ENCODE data around the gene STPG1. TPM values are rescaled to one million over a fixed set of nuclear protein-coding genes. Genes with fewer than 3 reads are reported as not detected.

Gene STPG1
- total and polyA plus RNA-seq, 9 of the 15 experiments (the other 6 are each of a cell fraction or from before 2014, with no cell fraction given) = 5.0 to 11.9 (median 8.3) TPM

- TF ChIP-seq ESRRA (IDR thresholded peaks at IDR 0.05; ENCODE audit: borderline replicate concordance, low read depth) (no peak), SMAD1 (IDR thresholded peaks at IDR 0.05; ENCODE audit: low read depth, low read length, partially characterized antibody) (no peak), ZNF175 (CRISPR knock-in tag; IDR thresholded peaks at IDR 0.05; ENCODE audit: low read depth) (peak; percentile 39; the same call in 1 of the 2 replicates), TOE1 (IDR thresholded peaks at IDR 0.05; ENCODE audit: borderline replicate concordance) (peak; percentile 68; the same call in 1 of the 2 replicates), TOE1 (CRISPR knock-in tag; IDR thresholded peaks at IDR 0.05; ENCODE audit: borderline replicate concordance, low read depth) (no peak), ARID3B (CRISPR knock-in tag; IDR thresholded peaks at IDR 0.05; ENCODE audit: borderline replicate concordance) (no peak), MAZ (CRISPR knock-in tag; conservative IDR thresholded peaks at IDR 0.05 in 1 of 2, IDR thresholded peaks at IDR 0.05 in 1 of 2) (peak in 1 of 2 experiments; percentile 42; a peak in 1 of 4 replicates), MEF2D (tag; conservative IDR thresholded peaks at IDR 0.05; ENCODE audit: low read depth) (no peak), PPARD (CRISPR knock-in tag; IDR thresholded peaks at IDR 0.05) (no peak), MYC (IDR thresholded peaks at IDR 0.05; ENCODE audit: low read depth, low read length) (no peak), MYC (CRISPR knock-in tag; IDR thresholded peaks at IDR 0.05; ENCODE audit: borderline replicate concordance, low read depth) (0 out of 2 replicates have a peak, but pooled peaks have one; percentile 49), ZKSCAN3 (CRISPR knock-in tag; IDR thresholded peaks at IDR 0.05) (no peak), CBFA2T3 (IDR thresholded peaks at IDR 0.05) (no peak), ZBTB33 (CRISPR knock-in tag; IDR thresholded peaks at IDR 0.05) (no peak), ZNF282 (CRISPR knock-in tag; IDR thresholded peaks at IDR 0.05) (no peak), ZNF830 (CRISPR knock-in tag; IDR thresholded peaks at IDR 0.05) (no peak)
- TF ChIP-seq, protein P1, sequence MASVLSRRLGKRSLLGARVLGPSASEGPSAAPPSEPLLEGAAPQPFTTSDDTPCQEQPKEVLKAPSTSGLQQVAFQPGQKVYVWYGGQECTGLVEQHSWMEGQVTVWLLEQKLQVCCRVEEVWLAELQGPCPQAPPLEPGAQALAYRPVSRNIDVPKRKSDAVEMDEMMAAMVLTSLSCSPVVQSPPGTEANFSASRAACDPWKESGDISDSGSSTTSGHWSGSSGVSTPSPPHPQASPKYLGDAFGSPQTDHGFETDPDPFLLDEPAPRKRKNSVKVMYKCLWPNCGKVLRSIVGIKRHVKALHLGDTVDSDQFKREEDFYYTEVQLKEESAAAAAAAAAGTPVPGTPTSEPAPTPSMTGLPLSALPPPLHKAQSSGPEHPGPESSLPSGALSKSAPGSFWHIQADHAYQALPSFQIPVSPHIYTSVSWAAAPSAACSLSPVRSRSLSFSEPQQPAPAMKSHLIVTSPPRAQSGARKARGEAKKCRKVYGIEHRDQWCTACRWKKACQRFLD (CRISPR knock-in tag; IDR thresholded peaks at IDR 0.05) = 0 out of 2 replicates have a peak, but pooled peaks have one; percentile 38
- TF ChIP-seq, protein P2, sequence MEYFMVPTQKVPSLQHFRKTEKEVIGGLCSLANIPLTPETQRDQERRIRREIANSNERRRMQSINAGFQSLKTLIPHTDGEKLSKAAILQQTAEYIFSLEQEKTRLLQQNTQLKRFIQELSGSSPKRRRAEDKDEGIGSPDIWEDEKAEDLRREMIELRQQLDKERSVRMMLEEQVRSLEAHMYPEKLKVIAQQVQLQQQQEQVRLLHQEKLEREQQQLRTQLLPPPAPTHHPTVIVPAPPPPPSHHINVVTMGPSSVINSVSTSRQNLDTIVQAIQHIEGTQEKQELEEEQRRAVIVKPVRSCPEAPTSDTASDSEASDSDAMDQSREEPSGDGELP (CRISPR knock-in tag; IDR thresholded peaks at IDR 0.05; ENCODE audit: borderline replicate concordance) = no peak
- TF ChIP-seq, protein P3, sequence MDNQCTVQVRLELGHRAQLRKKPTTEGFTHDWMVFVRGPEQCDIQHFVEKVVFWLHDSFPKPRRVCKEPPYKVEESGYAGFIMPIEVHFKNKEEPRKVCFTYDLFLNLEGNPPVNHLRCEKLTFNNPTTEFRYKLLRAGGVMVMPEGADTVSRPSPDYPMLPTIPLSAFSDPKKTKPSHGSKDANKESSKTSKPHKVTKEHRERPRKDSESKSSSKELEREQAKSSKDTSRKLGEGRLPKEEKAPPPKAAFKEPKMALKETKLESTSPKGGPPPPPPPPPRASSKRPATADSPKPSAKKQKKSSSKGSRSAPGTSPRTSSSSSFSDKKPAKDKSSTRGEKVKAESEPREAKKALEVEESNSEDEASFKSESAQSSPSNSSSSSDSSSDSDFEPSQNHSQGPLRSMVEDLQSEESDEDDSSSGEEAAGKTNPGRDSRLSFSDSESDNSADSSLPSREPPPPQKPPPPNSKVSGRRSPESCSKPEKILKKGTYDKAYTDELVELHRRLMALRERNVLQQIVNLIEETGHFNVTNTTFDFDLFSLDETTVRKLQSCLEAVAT (IDR thresholded peaks at IDR 0.05) = peak in 1 of 2 experiments; percentile 98; a peak in 2 of 4 replicates
Observed at GRCh38 chr1:24331961-24332673, 81.5 kb downstream of the STPG1 start (continued).
